DMS153 treated with DMSO at 0.1 percent for 48 hours (cell line): ENCODE results near the gene ZNF322.
"Not testable (repeated sequence)": the region's sequence is repeated elsewhere in the genome, so short reads cannot be mapped to it uniquely, and the experiment has no call there.

Experiments used
- DNase-seq: peaks from one replicate; lab custom pipeline; 2025; ENCODE audit not compliant: unreplicated experiment; lab: John Stamatoyannopoulos, UW

Gene ZNF322, protein sequence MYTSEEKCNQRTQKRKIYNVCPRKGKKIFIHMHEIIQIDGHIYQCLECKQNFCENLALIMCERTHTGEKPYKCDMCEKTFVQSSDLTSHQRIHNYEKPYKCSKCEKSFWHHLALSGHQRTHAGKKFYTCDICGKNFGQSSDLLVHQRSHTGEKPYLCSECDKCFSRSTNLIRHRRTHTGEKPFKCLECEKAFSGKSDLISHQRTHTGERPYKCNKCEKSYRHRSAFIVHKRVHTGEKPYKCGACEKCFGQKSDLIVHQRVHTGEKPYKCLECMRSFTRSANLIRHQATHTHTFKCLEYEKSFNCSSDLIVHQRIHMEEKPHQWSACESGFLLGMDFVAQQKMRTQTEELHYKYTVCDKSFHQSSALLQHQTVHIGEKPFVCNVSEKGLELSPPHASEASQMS

DNA sequence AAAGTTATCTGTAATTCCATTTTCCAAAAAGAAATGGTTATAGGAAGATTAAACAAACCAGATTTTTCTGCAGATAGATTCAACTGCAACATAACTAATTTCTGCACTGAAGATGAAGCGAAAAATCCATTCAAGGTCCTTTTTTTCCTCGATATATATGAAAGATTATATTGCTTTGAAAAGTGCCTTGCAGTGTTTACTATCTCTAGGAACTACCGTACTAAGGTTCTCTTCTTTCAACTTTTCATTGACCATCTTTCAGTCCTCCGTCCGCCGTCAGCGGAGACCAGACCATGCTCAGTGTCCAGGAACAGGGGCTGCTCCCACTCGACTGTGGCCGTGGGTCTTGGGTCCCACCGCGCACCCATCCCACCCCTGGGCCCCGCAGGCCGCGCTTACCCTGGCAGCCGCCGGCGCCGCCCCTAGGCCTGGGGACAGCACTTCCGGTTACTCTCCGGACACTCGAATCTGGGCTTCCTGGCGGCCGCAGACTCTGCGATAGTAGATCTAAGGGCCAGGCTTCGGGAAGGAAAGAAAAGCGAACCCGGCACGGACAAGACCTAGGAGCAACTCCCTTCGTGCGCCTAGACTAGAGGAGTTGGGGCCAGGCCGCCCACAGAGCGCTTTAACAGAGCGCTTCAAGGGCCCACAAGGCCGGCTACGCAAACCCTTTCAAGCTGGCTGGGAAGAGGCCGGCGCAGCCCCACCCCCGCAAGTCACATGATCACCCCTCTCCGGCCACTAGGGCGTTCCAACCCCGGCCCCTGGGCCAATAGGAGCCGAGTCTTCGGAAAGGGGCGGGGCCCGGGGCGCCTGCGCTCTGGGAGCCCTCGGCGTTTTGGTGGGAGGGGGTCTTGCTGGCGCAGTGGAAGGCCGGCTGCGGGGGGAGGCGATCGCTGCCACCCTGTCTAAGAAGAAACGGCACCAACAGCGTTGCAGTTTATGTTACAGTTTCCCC is at the start of gene ZNF322:
TSS of gene ZNF322 (minus strand) at position 705 of the 958 bp plus-strand sequence. CDS start 21,193 bp downstream, outside the sequence.
- peak; percentile 92 for DNase-seq

DNA sequence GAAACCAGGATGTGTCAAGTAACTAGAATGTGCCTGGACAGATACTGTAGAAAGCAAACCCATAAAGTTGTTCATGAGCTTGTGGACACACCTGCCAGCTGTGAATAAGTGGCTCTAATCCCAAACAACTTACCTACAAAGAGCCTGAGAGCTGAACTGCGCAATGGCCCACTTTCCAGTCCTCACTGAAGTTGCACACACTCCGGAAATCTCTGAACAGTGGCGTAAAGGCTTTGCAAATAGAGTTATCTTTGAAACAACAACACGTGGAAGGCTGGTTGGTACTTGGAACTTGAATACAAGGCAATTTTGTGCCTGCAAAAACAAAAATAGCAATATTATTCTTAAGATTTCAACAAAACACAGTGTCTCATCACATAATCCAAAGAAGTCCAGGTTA is 46.2 kb upstream of the ZNF322 start:
- not testable (repeated sequence) for DNase-seq

DNA sequence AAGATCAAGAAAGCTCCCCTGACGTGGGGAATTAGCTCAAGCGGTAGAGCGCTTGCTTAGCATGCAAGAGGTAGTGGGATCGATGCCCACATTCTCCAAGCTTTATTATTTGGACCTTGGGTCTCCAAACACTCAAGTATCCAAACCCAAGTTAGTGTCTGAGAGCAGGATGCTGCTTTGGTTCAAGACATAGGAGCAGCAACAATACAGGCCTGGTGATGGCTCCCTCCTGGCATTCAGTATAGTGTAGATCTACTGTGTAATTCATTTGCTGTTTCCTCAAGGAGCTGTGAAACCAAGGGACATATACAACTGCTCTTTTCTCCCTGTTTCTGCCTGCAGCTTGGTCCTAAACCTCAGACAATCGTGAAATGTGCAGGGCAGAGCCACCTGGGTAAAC is 45.8 kb upstream of the ZNF322 start:
- DNase-seq: not testable (repeated sequence)

DNA sequence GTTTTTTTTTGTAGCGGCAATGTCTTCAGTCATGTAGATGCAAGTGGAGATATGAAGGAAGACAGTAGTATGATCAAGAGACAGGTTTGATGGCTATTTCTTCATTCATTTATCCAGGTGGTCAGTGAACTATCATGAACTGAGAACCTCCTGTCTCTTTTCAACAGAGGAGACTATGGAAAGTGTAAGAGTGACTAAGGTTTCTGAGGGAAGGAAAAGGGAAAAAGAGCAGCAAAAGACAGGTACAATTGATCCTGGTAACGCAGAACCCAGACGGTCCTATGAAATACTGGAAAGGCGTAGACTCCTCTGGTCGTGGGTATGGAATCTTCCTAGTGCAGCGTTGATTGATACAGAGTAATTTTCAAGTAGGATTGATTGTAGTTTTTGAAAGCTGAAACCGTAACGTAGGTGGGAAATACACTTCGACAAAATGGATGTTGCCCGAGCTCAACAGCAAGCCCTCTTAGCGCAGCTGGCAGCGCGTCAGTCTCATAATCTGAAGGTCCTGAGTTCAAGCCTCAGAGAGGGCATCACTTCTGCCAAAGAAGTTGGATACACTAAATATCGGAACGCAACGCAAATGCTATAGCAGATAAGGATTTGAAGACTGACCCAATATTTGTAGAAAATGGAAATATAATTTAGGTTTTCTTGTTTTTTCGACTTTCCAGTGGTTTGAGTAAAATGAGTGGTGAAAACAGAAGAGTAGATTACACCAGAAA is 41.6 kb upstream of the ZNF322 start:
- not testable (repeated sequence) for DNase-seq

DNA sequence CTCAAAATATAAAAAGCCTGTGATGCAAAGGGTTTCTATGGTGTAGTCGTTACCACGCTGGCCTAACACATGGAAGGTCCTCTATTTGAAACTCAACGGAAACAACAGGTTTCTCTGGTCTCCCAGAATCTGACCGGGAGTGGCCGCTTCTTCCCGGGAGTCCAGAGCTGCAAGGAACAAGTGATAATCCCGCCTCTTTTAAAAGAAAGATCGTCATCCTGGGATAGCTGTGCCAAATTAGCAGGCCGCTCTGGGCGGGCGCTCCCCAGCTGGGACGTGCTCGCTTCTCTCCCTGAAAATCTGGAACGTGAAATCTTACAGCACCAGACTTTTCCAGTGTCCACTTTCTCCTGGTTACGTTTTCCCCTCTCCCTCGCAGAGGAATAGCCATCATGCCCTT is 38.0 kb upstream of the ZNF322 start:
- DNase-seq: not testable (repeated sequence)

DNA sequence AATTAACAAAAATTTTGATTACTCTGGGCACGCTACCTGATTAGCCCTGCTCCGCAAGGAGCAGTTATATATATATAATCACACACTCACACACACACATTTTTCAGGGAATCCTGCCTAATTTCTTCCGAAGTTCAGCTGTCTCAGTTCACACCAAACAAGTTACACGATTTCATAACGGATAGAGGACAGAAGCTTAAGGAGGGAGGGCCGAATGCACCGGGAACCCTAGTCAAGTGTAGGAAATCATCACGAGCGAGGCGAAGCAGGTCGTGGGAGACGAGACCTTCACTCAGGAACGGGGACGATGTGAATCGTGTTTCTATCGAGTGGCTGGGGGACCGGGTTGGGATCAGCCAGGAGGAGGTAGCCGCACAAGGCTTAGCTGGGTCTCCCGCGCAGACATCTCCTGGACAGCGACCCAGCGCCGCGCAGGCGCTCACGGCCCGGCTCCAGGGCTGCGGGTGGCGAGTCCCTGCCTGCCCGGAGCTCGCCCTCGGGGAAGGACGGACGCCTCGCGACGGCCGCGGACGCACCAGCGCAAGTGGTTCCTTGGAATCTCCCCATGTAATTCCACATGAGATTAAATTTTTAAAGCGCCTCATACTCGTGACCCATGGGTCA is 29.9 kb upstream of the ZNF322 start:
- not testable (repeated sequence) for DNase-seq

DNA sequence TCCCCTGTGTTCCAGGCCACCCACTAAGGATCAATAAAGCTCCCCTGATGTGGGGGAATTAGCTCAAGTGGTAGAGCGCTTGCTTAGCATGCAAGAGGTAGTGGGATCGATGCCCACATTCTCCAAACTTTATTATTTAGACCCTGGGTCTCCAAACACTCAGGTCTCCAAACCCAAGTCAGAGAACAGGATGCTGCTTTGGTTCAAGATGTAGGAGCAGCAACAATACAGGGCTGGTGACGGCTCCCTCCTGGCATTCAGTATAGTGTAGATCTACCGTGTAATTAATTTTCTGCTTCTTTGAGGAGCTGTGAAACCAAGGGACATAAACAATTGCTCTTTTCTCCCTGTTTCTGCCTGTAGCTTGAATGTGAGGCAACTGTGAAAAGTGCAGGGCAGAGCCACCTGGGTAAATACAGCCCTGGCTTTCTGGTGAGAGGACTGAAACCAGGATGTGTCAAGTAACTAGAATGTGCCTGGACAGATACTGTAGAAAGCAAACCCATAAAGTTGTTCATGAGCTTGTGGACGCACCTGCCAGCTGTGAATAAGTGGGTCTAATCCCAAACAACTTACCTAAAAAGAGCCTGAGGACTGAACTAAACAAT is 23.0 kb upstream of the ZNF322 start:
- not testable (repeated sequence) for DNase-seq

DNA sequence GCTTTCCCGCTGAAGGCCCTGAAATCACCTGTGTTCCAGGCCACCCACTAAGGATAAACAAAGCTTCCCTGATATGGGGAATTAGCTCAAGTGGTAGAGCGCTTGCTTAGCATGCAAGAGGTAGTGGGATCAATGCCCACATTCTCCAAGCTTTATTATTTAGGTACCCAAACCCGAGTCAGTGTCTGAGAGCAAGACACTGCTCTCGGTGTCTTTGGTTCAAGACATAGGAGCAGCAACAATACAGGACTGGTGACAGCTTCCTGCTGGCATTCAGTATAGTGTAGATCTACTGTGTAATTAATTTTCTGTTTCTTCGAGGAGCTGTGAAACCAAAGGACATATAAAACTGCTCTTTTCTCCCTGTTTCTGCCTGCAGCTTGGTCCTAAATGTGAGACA is 13.7 kb upstream of the ZNF322 start:
- not testable (repeated sequence) for DNase-seq

DNA sequence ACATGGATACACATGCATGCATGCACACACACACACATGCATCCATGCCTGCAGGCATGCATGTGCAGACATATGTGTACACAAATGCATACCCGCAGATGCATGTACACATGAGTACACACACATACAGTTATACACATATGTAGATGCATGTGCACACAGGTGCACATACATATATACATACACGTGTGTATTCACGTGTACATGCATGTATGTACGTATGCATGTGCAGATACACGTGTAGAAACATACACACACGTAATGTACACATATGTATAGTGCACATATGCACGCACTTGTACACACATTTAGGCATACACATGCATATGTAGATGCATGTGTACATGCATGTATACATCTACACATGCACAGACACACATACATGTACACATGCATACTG is 11.0 kb upstream of the ZNF322 start:
- DNase-seq: not testable (repeated sequence)

DNA sequence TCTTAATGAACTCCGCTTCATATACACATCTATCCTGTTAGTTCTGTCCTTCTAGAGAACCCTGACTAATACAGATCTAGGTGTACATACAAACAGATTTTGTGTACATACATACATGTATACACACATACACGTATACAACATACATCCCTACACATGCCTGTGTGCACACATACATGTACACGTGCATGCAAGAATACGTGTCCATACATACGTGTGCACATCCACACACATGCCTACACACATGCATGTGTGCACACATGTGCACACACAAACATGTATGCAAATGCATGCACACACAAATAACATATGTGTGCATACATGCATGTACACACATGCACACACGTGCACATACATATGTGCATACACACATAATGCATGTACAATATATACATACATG is 10.5 kb upstream of the ZNF322 start:
- DNase-seq: not testable (repeated sequence)

DNA sequence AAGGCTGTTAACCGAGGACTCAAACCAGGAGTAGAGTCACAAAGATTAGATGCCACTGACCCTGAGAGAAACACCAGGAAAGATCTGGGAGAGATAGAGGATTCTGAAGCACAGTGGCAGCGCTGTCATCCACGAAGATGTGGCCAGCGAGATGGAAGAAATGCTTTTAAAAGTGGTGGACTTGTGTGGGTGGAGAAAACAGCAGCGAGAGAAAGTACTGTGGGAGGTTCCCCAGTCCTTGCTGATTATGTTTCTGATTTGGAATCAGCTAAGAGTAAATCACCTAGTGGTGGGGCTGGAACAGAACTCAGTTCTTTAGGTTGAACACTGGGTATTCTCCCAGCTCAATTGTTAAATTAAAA is 435 bp upstream of the ZNF322 start:
- no peak for DNase-seq

DNA sequence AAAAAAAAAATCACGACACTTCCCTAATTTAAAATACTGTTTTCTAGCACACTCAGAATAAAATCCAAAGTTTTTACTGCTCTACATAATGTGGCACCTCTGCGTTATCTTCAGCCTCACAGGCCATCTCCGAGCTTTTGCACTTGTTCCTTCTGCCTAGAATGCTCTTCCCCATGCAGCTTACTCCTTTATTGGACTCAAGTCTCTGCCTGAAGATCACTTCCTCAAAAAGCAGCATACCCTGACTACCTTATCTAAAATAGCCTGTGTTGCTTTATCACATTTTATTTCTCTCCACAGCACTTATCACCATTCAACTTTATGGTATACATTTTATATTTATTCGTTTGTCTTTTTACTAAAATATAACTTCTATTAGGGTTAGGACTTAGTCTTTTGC is 2.3 kb downstream of the ZNF322 start:
- DNase-seq: no peak

DNA sequence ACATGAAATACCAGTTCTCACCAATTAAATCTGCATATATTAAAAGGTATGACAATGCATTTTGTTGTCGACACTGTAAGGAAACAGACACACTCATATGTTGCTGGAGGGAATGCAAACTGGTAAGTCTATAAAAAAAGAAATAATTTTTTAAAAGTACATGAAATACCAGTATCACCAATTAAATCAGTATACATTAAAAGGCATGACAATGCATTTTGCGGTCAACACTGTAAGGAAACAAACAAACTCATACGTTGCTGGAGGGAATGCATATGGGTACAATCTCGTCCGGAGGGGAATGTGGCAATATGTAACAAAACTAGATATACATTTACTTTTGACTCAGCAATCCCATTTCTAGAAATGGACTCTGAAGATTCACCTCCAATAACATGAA is 6.5 kb downstream of the ZNF322 start:
- no peak for DNase-seq

DNA sequence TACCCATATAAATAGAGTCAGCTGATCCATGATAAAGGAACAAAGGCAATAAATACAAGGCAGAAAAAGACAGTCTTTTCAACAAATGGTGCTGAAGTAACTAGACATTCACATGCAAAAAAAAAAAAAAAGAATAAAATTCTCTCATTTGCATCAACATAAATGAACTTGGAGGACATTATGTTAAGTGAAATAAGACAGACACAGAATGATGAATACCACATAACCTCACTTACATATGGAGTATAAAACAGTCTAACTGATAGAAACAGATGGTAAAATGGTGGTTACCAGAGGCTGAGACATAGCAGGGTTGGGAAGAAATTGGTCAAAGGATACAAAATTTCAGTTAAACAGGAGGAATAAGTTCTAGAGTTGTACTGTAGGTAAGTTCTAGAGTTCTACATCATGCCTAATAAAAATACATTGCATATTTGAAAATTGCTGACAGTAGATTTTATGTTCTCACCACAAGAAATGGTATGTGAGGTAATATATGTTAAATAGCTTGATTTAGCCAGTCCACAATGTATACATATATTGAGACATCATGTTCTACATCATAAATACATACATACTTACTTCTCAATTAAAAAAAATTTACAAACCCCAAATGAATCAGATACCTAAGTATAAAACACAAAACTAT is 8.3 kb downstream of the ZNF322 start:
- DNase-seq: no peak

DNA sequence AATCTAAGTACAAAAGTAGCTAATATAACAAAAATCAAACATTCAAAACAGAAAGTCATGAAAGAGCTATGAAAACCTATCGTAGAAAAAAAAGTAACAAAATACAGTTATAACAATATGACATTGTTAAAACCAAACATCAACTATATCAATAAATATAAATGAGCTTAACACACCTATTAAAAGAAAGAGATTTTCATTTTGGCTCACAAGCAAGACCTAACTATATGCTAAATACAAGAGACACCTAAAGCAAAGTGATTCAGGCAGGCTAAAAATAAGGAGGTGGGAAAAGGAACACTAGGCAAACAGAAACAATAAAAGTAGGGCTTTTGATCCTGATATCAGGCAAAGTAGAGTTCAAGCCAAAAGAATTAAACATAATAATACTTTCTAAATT is 13.5 kb downstream of the ZNF322 start:
- DNase-seq: no peak

DNA sequence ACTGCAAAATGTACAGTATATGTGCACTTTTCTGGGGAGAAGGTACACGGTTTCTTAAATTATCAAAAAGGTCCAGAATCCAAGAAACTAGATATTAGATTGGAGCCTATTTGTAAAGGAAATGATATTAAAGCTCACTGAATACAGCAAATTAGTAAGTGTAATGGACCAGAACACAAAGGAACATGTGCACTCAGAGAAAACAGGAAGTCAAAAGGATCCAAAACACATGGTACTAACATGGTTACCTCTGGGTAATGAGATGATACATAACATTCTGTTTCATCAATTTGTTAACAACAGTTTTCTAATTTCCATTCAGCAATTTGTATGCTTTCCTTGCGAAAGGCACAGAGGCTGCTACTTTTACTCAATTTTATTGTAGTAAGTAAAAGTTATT is 18.7 kb downstream of the ZNF322 start:
- no peak for DNase-seq

DNA sequence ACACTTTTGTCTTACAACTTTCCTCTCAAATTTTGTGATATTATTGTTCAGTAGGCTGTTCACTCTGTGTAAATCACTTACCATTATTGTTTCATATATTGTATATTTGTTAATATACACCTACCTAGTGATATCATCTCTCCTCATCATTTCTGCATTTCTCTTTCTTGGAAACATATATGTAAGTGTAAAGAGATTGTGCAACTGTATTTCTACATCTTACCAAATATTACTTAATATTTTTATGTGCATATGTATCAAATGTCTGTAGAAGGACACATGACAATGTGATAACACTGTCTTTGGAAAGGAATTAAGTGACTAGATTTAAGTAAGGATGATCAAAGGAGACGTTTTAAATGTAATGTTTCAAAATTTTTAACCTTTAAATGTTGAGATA is 30.2 kb downstream of the ZNF322 start:
- no peak for DNase-seq

DNA sequence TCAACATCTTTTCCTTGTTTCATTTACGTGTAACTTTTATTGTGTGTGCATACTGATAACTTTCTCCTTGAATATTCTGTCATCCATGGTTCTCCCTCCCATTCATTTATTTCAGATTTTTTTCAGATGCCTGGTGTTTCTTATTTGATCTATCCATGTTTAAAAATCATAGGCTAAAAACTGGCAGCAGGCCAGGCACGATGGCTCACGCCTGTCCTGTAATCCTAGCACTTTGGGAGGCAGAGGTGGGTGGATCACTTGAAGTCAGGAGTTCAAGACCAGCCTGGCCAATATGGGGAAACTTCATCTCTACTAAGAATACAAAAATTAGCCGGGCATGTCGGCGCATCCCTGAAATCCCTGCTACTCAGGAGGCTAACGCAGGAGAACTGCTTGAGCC is 31.7 kb downstream of the ZNF322 start:
- DNase-seq: no peak

DNA sequence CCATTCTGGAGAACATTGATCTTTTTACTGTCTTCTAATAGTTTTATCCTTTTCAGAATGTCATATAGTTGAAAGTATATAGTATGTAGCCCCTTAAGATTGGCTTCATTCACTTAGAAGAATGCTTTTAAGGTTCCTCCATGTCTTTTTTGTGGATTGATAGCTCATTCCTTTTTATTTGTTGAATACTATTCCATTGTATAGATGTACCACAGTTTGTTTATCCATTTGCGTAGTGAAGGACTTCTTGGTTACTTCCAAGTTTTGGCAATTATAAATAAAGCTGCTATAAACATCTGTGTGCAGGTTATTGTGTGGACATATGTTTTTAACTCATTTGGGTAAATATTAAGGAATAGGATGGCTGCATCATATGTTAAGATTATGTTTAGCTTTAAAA is 35.0 kb downstream of the ZNF322 start:
- DNase-seq: no peak

DNA sequence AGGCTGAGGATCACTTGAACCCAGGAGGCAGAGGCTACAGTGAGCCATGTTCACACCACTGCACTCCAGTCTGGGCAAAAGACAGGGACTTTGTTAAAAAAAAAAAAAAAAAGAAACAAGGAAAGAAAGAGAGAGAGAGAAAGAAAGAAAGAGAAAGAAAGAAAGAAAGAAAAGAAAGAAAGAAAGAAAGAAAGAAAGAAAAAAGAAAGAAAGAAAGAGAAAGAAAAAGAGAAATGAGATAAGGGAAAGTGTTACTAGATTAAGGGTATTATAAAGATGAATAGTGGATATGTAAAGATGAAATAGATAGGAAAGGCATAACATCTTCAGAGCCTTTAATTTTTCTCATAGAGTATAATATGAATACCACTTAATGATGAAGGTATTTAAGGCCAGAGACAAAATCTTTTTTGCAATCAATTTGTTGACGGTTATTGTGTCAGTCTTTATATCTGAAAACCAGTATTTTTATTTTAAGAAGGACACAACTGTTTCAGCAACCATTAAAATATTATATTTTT is 36.1 kb downstream of the ZNF322 start:
- DNase-seq: no peak
